SK-N-SH (cell line): ENCODE results near the gene SERPINB10. TPM values are rescaled to one million over a fixed set of nuclear protein-coding genes. Genes with fewer than 3 reads are reported as not detected.

Source experiments
- CTCF ChIA-PET: fragments of 300-600, 350-600 bp; formaldehyde crosslinking; extraction: SDS; loops from one replicate; lab custom pipeline; 2021; lab: Yijun Ruan, JAX
- POLR2A ChIA-PET: fragments of 350-600 bp; sonication (Branson Sonifier 250); formaldehyde crosslinking; extraction: SDS; loops from one replicate; lab custom pipeline; 2020; ENCODE audit warnings: antibody characterized with exemption, inconsistent platforms; lab: Yijun Ruan, JAX
- DNase-seq: peaks from one replicate; pipeline ENCODE4 v3.0.0; 2012
- H2AFZ ChIP-seq: fragments of 200-600 bp; sonication (generic); 2 replicates; pipeline ENCODE4 v1.8.1; 2016; ENCODE audit warnings: antibody characterized with exemption, mild to moderate bottlenecking, low read depth
- H3F3A ChIP-seq: fragments of 200-600 bp; sonication (generic); replicated peaks from 2 replicates; pipeline ENCODE3; 2016; ENCODE audit warnings: antibody characterized with exemption, mild to moderate bottlenecking; ENCODE audit not compliant: insufficient read depth
- H3K27ac ChIP-seq, 2 experiments: fragments of 200-500 bp in 1 of 2; fragments of 200-600 bp in 1 of 2; sonication (Bioruptor generic) in 1 of 2; sonication (generic), shearing (Covaris generic) in 1 of 2; 2 replicates each; pipeline versions ENCODE4 v1.5.1 to v1.6.1; 2014 to 2016; ENCODE audit warnings: low read depth in 2 of 2, inconsistent platforms in 1 of 2, low read length in 1 of 2, mild to moderate bottlenecking in 1 of 2, mixed read lengths in 1 of 2
- H3K27me3 ChIP-seq: fragments of 200-600 bp; sonication (generic), shearing (Covaris generic); 2 replicates; pipeline ENCODE4 v1.6.1; 2016; ENCODE audit warnings: mixed run types; ENCODE audit not compliant: insufficient read depth
- H3K36me3 ChIP-seq, 2 experiments: fragments of 200-500 bp in 1 of 2; fragments of 200-600 bp in 1 of 2; sonication (Bioruptor generic) in 1 of 2; sonication (generic) in 1 of 2; replicated peaks in 1 of 2; 2 replicates each; pipeline versions ENCODE3 to v1.5.1; 2014 to 2016; ENCODE audit warnings: low read length in 1 of 2, mild to moderate bottlenecking in 1 of 2; ENCODE audit not compliant: insufficient read depth in 2 of 2, control insufficient read depth in 1 of 2
- H3K4me1 ChIP-seq, 2 experiments: fragments of 200-500 bp in 1 of 2; fragments of 200-600 bp in 1 of 2; sonication (Bioruptor generic) in 1 of 2; sonication (generic), shearing (Covaris generic) in 1 of 2; 2 replicates each; pipeline versions ENCODE4 v1.5.1 to v1.6.1; 2014 to 2016; ENCODE audit warnings: low read depth in 1 of 2, low read length in 1 of 2, mixed run types in 1 of 2; ENCODE audit not compliant: insufficient read depth in 2 of 2, control insufficient read depth in 1 of 2
- H3K4me2 ChIP-seq: fragments of 200-600 bp; sonication (generic), shearing (Covaris generic); 2 replicates; pipeline ENCODE4 v1.6.1; 2017; ENCODE audit warnings: mixed run types
- H3K4me3 ChIP-seq, 2 experiments: fragments of 200-500 bp in 1 of 2; fragments of 200-600 bp in 1 of 2; sonication (Bioruptor generic) in 1 of 2; sonication (generic), shearing (Covaris generic) in 1 of 2; 2 replicates each; pipeline versions ENCODE4 v1.5.1 to v1.8.1; 2014 to 2016; ENCODE audit warnings: low read depth in 2 of 2, inconsistent platforms in 1 of 2, low read length in 1 of 2, mild to moderate bottlenecking in 1 of 2, mixed read lengths in 1 of 2, moderate library complexity in 1 of 2
- H3K79me2 ChIP-seq: fragments of 200-600 bp; sonication (generic); 2 replicates; pipeline ENCODE4 v1.8.1; 2017; ENCODE audit warnings: mild to moderate bottlenecking; ENCODE audit not compliant: insufficient read depth
- H3K9ac ChIP-seq: fragments of 200-600 bp; sonication (generic); 2 replicates; pipeline ENCODE4 v1.6.1; 2017; ENCODE audit warnings: mixed run types
- H3K9me2 ChIP-seq: fragments of 200-600 bp; sonication (generic); 2 replicates; pipeline ENCODE4 v1.6.1; 2017; ENCODE audit warnings: mixed run types
- H3K9me3 ChIP-seq: fragments of 200-600 bp; sonication (generic); 2 replicates; pipeline ENCODE4 v1.6.1; 2017; ENCODE audit warnings: mixed run types, mild to moderate bottlenecking, moderate library complexity
- H4K20me1 ChIP-seq: fragments of 200-600 bp; sonication (generic); 2 replicates; pipeline ENCODE4 v1.6.1; 2017; ENCODE audit warnings: mild to moderate bottlenecking, mixed run types; ENCODE audit not compliant: insufficient read depth
- CTCF ChIP-seq: fragments of 200-600 bp; sonication (generic); IDR thresholded peaks from 2 replicates; pipeline ENCODE4 v1.6.1; 2017; ENCODE audit warnings: antibody characterized with exemption, mild to moderate bottlenecking, moderate library complexity
- EZH2phosphoT487 ChIP-seq: fragments of 200-600 bp; sonication (generic); IDR thresholded peaks from 2 replicates; pipeline ENCODE4 v1.6.1; 2017; ENCODE audit warnings: low read depth, mixed run types, mild to moderate bottlenecking, antibody characterized with exemption, moderate library complexity, borderline replicate concordance
- FOSL2 ChIP-seq: IDR thresholded peaks from 2 replicates; pipeline ENCODE4 v1.4.0; 2012; ENCODE audit warnings: low read depth, mild to moderate bottlenecking, moderate library complexity, borderline replicate concordance
- GABPA ChIP-seq: IDR thresholded peaks from 2 replicates; pipeline ENCODE4 v1.4.0; 2012; ENCODE audit warnings: low read depth, mild to moderate bottlenecking
- IRF3 ChIP-seq: fragments of 150-350 bp; IDR thresholded peaks from 2 replicates; pipeline ENCODE4 v1.6.1; 2016; ENCODE audit warnings: mild to moderate bottlenecking, low read depth, low read length
- JUND ChIP-seq: IDR thresholded peaks from 2 replicates; pipeline ENCODE4 v1.4.0; 2012
- MAX ChIP-seq: IDR thresholded peaks from 2 replicates; pipeline ENCODE4 v1.4.0; 2012; ENCODE audit warnings: low read depth
- MEF2A ChIP-seq: IDR thresholded peaks from 2 replicates; pipeline ENCODE4 v1.4.0; 2012; ENCODE audit warnings: low read depth, borderline replicate concordance
- NRF1 ChIP-seq: IDR thresholded peaks from 2 replicates; pipeline ENCODE4 v1.6.1; 2012; ENCODE audit warnings: low read depth, mild to moderate bottlenecking, low read length
- PBX3 ChIP-seq: IDR thresholded peaks from 2 replicates; pipeline ENCODE4; 2012
- POLR2AphosphoS5 ChIP-seq: IDR thresholded peaks from 2 replicates; pipeline ENCODE4 v1.6.1; 2012; ENCODE audit warnings: low read depth, low read length
- RAD21 ChIP-seq: IDR thresholded peaks from 2 replicates; pipeline ENCODE4 v1.6.1; 2012; ENCODE audit warnings: mild to moderate bottlenecking, low read length
- REST ChIP-seq: IDR thresholded peaks from 2 replicates; pipeline ENCODE4 v1.6.1; 2012; ENCODE audit warnings: mild to moderate bottlenecking, low read depth, low read length, moderate library complexity
- RFX5 ChIP-seq: IDR thresholded peaks from 2 replicates; pipeline ENCODE4 v1.6.1; 2012; ENCODE audit warnings: mild to moderate bottlenecking, improper control_type of control experiment, low read length
- SIN3A ChIP-seq: IDR thresholded peaks from 2 replicates; pipeline ENCODE4 v1.6.1; 2012; ENCODE audit warnings: low read depth, mild to moderate bottlenecking, low read length, moderate library complexity, borderline replicate concordance
- TCF12 ChIP-seq: IDR thresholded peaks from 2 replicates; pipeline ENCODE4 v1.4.0; 2012
- USF2 ChIP-seq: fragments of 150-350 bp; IDR thresholded peaks from 2 replicates; pipeline ENCODE4 v1.6.1; 2017; ENCODE audit warnings: antibody characterized with exemption, low read length, low read depth, borderline replicate concordance
- ZBTB33 ChIP-seq: IDR thresholded peaks from 2 replicates; pipeline ENCODE4 v1.4.0; 2012; ENCODE audit warnings: low read depth, borderline replicate concordance
- WGBS: methylation state at CpG from one replicate; pipeline ENCODE4 v1.1.6; 2017; ENCODE audit warnings: low lambda C conversion rate; 5-methylcytosine and 5-hydroxymethylcytosine counted together
- polyA plus RNA-seq, 3 experiments: library from polyadenylated mRNA; depleted of rRNA; stranded (reverse); fragments of >200 nt; gene quantifications; 2 replicates each; pipeline ENCODE4 v1.2.3, GENCODE V29; 2012

Gene SERPINB10
- polyA plus RNA-seq, 1 of the 3 experiments (the other 2 are of a cell fraction), result 0.10 TPM

GRCh38 chr18:63860531-63860930 is 47.2 kb upstream of the SERPINB10 start:
- Histone ChIP-seq H3K79me2 (no peaks in the 10 kb centered on the region), H2AFZ (no peak overlapping the region), H3K27ac (no peak overlapping the region), H3K9me2 (no peaks in the 10 kb centered on the region), H3F3A (no peaks in the 10 kb centered on the region), H4K20me1 (no peaks in the 10 kb centered on the region), H3K4me3 (no peak overlapping the region), H3K4me2 (no peak overlapping the region), H3K9me3 (no peaks in the 10 kb centered on the region), H3K36me3 (no peaks in the 10 kb centered on the region), H3K4me1 (no peaks in the 10 kb centered on the region), H3K9ac (no peak overlapping the region), H3K27me3 (peaks cover 7% of the 10 kb centered on the region; the same call in 1 of the 2 replicates)
- WGBS, result 20% methylated on average over 2 of the region's 2 CpGs
- ChIA-PET CTCF (interaction anchor here (0.7 kb wide), 1 partner anchor 343 kb away, joined by 3 read pairs; no protein-coding TSS in a partner anchor), POLR2A (no interaction called here)
- no peak for DNase-seq
- TF ChIP-seq GABPA (no peak), RFX5 (no peak), NRF1 (no peak), TCF12 (no peak), PBX3 (no peak), USF2 (no peak), CTCF (no peak), POLR2AphosphoS5 (no peak), RAD21 (no peak), REST (no peak), ZBTB33 (no peak), EZH2phosphoT487 (no peak), SIN3A (no peak), MEF2A (no peak), IRF3 (no peak), FOSL2 (no peak), MAX (no peak), JUND (no peak)
